T1000 (cell line): Measurements from ENCODE around the gene SH3GL3.

Experiments
- DNase-seq: peaks from one replicate; lab custom pipeline; 2025; ENCODE audit warnings: mixed read lengths; lab: John Stamatoyannopoulos, UW

Gene SH3GL3

DNA sequence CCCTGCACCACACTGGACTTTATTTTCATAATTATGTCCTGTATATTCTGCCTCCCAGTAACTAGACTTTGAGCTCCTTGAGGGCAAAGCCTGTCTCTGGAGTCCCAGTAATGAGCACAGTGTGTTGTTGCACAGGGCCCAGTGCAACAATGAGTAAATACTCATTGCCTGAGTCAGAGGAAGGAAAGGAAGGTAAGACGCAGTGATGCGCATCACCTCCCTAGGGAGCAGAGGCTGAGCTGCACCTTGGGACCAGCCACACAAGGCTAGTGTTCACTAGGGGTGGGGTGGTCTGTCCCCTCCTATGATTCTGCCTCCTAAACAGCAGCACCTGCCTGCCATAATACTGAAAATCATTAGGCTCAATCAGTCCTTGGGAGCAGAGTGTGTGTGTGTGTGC, 120.2 kb downstream of the SH3GL3 start:
- no peak for DNase-seq

DNA sequence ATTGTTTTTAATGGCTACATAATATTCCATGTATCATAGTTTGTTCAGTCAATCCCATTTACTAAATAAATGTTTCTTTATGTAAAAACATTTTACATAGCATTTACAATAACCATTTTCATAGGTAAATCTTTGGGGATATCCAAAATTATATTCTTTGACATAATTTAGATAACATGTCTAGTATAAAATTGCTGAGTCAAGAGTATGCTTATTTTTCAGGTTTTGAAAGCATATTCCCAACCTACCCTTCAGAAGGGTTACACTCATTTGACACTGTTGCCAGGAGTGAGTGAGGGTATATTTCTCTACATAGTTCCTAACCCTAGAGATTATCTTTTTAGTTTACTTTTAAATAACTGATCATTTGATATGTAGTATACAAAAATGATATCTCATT, 122.2 kb downstream of the SH3GL3 start:
- DNase-seq = no peak

DNA sequence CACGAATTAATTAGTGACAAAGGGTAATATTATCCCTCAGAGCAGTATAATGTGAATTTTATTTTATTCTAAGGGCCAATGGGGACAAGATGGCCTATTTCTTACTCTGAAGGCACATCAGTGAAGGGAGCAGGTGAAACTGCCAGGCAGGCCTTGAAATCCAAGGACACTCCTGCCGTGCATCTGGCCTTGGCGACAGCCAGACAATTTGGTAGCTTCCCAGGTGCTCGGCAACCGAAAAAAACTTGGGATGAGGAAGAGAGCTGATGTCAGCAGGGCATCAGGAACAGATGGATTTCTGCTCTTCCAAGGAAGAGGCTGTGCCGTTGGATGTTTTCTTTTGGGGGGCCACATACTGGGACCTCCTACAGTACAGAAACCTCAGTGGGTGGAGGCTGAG, 123.6 kb downstream of the SH3GL3 start:
- no peak for DNase-seq

DNA sequence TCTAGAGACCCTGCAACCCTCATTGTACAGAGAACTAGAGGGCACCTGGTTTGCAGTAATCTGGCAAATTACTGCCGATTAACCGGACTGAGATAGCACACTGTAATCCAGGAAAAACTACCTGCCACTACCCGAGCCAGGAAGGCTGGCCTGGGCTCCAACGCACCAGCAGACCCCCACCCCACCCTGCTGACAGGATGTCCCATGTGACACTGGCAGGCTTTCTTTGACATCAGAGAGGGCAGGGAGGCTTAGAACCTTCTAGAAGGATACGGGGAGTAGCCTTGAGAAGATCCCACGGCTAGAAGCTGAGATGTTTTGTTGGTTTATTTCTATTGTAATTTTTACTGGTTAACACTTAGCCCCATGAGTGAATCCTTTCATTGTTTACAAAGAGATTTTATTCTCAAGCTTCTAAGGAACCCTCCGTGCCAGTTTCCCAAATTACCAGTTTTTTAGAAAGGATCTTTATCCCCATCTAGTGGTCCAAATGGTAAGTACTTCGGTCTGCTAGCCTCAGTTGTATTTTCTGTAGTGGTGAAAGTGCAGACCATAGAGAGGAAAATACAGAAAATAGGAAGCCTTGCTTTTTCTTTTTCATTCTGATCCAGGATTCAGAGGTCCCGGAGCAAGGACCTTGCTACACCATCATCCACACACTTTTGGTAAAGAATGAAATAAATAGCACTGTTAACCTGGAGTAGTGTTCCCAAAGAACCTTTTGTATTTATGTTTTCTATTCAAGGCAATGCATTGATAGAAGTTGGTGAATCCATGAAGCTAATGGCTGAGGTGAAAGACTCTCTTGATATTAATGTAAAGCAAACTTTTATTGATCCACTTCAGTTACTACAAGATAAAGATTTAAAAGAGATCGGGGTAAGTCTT, 124.9 kb downstream of the SH3GL3 start:
- no peak for DNase-seq

DNA sequence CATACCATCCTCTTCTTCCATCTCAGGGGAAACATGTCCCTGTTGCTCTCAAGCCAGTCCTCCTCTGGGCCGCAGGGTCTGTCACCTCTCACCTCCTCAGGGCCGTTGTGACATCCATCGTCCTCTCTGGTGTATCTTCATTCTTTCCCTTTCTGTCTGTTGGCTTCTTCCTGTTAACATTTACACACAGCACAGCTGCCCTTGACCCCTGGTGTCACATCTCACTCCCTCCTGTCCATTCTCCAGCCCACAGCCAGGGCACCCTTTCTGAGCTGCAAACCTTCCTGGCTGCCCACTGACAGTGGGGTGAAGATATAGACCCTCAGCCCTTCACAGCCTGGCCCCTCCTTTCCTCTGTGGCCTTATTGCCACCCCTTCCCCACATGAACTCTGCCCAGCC, 127.2 kb downstream of the SH3GL3 start:
- DNase-seq = no peak

DNA sequence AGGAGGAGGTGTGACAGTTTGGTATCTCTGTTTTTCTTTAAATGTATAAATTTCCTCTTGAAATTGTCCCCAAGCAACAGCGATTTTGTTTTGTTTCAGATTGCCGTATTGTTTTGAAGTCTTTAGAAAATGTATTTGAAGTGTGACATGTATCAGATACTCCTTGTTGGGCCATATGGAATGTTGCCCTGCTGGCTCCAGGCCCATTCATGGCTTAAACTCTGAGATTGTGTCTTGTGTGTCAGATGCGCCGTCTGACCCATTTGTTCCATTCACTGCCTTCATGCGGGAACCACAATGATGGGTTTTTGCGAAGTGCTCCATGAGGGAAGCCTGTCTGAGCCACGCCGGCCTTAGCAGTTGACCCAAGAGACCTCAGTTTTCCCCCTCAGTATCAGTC, 131.6 kb downstream of the SH3GL3 start:
- DNase-seq = no peak

DNA sequence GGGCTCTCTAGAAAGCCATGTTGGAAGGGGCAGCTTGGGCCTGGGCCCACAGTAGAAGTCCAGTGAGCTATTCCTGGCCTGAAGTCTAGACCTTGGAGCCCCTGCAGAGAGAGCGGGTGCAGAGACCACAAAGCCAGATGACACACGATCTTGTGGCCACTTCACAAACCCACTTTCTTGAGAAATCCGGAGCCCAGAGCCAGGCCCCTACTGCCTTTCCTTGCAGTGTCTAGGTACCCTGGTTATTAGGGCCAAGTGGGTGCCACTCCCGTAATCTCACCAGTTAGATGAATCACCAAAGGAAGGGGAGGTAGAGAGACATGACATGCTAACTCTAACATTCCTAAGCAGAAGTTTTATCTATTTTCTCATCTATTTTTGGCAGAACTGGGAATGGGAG, 134.2 kb downstream of the SH3GL3 start:
- DNase-seq = no peak

DNA sequence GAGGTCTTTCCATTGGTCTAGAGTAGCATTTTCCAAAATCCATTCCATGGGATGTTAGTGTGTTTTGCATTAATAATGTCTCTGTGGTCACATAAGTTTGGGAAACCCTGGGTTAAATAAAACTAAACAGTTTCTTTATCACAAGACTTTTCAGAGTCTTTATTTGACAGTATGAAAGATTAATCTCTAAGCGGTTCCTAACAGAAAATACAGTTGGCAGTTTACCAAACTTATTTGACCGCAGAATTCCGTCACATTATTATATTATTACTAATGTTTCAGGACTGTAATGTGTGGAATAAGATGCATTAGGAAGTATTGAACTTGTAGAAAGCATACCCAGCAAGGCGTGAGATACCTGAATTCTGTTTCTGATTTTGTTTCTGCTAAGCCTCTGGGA, 135.2 kb downstream of the SH3GL3 start:
- no peak for DNase-seq

DNA sequence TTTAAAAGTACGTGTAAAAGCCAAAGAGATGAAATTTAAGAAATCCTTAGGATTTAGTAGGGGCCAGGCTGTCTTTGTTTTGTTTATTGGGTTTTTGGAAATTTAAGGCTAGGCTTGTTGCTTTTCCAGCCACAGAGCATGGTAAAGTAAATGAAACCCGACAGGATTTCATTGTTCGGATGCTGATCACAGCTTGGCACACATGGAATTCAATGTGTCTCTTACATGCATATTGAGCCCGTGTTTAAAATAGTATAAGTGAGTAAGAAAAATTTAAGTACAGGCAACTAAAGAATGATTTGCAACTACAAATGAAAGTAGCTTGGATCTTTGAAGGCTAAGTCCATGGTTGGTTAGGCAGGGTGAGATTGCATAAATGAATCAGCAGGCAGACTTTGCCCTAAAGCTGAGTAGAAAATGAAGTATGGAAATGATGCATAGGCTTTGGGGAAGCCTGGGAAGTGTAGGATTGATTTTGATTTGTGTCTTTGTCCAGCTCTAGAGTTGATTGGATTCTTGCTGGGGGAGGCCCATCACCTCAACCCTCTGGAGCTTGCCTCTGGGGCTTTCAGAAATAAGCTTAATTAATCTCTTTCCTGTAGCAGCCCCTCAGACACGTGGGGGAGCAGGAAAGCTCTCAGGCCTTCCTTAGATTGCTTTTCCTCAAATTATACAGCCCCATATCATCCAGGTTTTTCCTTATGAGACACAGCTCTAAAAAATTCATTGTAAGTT, 138.6 kb downstream of the SH3GL3 start:
- no peak for DNase-seq

DNA sequence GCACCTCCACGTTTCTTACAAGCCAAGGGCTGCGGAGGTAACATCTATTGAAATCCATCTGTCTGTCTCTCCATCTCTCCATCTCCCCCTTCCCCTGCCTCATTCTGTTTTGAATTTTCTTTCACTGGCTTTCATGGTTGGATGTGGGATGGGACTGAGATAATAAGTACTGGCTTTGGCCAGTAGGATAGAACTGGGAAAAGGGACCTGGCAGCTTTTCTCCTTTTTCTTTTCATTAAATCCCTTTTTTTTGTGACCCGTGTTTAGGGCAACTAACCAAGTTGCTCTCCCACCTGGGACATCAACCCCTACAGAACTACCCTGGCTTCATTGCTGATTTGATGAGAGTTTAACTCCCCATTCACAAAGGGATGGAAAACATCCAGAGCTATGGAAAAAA, 139.9 kb downstream of the SH3GL3 start:
- DNase-seq = no peak

DNA sequence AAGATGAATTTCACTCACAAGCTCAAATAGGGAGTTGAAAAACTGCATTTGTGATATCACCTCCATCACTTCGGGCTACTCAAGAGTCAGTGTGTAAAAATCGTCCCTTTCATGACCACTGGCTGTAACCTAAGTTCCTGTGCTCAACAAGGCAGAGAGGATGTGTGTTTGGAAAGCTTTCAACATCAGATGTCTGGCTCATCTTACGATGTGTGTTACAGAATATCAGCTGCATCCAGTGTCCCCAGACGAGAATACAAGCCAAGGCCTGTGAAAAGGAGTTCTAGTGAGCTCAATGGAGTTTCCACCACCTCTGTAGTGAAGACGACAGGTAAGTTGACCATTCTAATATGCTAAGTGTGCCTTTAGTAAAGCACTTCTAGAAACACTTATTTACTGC, 141.3 kb downstream of the SH3GL3 start:
- no peak for DNase-seq

DNA sequence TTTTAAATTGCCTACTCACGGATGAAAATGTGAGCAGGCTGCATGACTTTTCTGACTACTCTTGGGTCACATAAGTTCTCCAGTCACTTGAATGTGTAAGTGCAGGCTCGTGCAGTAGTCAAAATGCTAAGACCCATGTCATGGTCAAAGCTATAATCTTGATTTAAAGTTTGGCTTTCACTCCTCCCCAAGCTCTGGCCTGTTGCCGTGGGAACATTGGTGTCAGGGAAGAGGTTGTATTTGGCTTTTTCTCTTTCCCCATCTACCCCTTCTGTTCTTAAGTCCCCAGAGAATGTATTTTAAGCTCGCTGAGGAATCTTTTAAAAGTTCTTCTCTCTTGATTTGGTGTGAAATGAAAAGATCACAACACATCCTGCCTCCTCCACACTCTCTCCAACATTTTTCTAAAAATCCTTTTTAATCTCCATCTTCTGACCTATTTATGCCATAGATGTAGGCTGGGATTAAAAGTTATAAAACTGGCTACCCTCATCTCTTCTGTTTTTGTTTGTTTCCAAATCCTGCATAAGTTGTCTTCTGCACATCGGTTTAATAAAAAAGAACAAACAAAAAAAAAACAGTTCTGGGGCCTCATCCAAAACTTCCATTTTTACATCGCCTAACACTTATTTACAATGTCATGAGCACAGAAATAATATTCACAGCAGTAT, 145.4 kb downstream of the SH3GL3 start:
- no peak for DNase-seq

DNA sequence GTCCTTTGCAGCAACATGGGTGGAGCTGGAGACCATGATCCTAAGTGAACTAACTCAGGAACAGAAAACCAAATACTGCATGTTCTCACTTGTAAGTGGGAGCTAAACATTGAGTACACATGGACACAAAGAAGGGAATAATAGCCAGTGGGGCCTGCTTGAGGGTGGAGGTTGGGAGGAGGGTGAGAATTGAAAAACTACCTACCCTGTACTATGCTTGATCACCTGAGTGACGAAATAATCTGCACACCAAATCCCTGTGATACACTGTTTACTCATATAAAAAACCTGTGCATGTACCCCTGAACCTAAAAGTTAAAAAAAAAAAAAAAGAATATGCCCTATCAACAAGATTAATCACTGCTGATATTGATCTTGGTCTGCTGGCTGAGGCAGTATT, 148.1 kb downstream of the SH3GL3 start:
- DNase-seq = no peak

DNA sequence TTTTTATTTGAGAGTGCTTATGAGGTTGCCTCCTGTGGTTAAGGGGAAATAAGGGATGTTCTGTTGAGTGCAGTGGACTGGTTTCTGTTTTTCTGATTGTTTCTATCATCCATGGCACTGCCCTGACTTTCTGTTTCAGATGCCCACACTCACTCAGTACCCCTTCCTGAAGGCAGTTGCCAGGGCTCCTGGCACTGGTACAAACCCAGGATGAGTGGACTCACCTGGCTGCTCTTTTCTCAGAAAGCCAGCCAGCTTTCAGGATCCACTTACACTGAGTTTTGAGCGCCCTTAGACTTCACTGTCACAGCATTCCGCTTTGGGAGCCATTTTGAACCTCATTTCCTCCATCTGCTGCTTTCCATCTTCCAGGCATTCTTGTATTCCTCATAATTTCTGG, 150.9 kb downstream of the SH3GL3 start:
- DNase-seq = no peak

DNA sequence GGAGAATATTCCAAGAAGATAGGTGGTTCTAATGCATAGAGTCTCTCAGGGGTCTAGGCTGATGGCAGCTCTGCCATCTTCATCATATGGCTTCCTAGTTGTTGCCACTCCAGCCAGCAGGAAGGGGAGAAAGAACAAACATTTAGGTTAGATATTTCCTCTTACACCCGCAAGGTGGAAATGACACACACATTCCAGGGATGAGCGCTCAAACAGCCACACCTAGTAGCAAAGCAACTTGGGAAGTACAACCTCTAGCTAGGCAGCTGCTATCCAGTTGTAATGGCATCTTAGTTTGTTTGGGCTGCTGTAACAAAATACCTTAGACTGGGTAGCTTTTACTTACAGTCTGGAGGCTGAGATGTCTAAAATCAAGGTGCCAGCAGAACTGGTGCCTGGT, 154.9 kb downstream of the SH3GL3 start:
- no peak for DNase-seq

DNA sequence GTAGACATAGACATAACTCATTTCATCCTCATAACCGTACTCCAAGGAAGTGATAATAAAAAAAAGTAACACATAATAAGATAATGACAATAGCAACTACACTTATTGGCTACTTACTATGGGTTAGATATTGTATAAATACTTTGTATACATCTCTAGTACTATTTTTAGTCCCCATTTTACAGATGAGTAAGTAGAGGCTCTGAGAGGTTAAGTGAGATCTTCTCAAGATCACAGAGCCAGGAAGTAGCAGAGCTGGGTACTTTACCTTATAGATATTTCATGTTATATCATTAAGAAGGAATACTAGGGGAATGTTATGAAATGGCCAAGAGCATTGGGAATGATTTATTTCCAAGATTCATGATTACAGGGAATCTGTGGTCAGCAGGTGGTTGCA, 157.4 kb downstream of the SH3GL3 start:
- no peak for DNase-seq

DNA sequence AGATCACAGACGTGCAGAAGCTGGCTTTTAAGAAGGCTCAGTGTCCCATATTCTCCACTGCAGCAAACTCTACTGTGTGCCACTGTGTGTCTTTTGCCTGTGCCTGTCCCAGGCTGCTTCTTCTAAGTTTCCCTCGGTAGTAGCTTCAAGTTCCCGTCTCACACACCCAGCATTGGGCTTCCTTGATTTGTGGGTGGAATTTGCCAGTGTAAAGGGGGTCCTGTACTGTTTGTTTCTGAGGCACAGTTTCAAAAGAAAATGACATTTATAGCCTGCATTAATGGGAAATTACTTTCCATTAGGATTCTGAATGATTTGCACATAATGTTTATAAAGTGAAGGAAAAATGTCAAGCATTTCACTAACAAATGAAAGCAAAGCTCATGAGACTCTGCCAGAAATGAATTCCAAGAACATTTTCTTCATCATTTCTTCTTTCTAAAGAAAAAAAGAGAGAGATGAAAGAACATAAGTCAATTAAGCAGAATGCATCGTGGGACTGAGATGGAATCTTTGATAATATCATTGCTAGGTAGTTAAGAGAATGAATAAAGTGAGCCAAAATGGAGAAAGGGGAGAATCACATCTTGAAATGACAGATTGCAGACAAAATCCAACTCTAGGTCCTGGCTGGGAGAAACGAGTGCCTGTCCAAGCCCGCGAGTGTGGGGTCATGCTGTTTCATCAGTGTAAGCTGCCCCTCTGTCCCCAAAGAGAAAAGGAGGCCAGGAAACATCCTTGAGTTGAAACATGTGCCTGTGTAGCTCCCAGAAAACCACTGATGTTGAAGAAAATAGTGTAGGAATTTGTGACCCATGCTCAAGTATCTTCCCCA, 158.2 kb downstream of the SH3GL3 start:
- DNase-seq = no peak

DNA sequence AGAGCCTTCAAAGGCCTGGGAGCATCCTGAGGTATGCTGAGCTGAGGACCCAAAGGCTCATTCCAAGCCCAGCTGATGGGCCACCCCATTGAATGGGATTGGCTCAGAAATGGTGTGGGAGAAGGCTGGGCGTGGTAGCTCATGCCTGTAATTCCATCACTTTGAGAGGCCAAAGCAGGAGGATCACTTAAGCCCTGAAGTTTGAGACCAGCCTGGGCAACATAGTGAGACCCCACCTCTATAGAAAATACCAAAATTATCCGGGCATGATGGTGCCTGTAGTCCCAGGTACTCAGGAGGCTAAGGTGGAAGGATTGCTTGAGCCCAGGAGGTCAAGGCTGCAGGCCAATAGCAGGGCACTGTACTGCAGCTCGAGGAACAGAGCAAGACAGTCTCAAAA, 163.0 kb downstream of the SH3GL3 start:
- no peak for DNase-seq

DNA sequence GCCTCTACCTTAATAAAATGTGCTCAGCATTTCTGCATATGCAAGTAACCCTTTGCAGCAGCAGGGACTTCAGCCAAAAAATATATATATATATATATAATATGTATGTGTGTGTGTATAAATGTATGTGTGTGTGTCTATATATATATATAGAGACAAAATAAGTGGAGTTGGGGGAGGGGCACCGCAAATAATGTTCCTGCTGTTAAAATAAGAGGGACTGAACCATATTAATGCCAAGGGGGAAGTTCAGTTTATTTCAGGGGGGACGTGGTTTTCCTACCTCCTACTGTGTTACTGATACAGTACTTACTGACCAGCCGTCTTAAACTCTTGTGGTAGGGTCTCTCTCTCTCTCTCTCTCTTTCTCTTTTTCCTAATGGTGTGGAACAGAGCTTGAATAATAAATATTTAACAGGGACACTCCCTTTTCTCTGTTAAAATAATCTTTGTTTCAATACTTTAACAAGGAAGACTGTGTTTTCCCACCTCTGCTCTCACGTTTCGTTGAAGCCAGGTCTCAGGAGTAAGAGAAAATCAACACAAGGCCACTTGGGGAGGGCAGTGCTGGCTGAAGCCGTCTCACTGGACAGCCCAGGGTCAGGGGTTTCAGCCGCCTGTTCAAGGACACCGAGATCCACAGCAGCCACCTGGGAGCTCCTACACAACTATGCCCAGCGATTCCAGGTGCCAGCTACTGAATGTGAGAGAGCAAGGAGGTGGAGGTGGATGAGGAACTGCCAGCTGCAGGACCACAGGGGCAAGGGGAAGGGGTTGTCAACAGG, 164.0 kb downstream of the SH3GL3 start:
- no peak for DNase-seq

DNA sequence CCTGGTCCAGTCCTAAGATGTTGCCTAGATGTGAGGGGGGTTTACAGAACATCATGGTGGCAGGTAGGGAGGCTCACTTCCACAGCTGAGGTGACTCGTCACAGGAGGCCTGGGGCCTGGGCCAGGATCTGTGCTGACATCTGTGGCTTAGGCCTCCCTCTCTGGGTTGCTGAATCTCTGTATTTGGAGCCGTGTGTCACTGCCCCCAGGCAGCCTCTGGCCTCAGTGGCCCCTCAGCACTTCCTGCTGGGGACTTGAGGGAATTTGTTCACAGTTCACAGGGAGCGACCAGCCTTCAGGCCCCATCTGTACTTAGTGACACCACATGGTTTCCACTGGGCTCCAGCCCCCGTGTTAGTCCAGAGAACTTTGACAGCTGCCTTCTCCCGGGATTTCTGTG, 165.1 kb downstream of the SH3GL3 start:
- no peak for DNase-seq
